HCT116 (cell line): ENCODE results near the gene RNASEL. TPM values are rescaled to one million over a fixed set of nuclear protein-coding genes. Genes with fewer than 3 reads are reported as not detected.

Experiments
- ATAC-seq: fragments of 200-7000 bp; cut with Tn5 transposase; 2 replicates; pipeline ENCODE4 v1.9.1; 2020; ENCODE audit warnings: mild to moderate bottlenecking, moderate library complexity
- BruUV-seq: library from RNA; stranded (reverse); fragments of 400-500 nt; replicated peaks from 2 replicates; lab custom pipeline; 2021; lab: Mats Ljungman, UMichigan
- CTCF ChIA-PET: fragments of 300-600 bp; sonication (Branson Sonifier 250); formaldehyde crosslinking; loops from one replicate; lab custom pipeline; 2021; ENCODE audit warnings: antibody characterized with exemption; lab: Charles Lee
- POLR2A ChIA-PET: fragments of 300-600, 350-600 bp; sonication (Branson Sonifier 250); formaldehyde crosslinking; loops from one replicate; lab custom pipeline; 2021; ENCODE audit warnings: antibody characterized with exemption; lab: Charles Lee
- RAD21 ChIA-PET, 2 experiments: fragments of 300-600 bp; sonication (Branson Sonifier 250); formaldehyde crosslinking; loops; one replicate each; lab custom pipeline; 2023; ENCODE audit warnings: low total read pairs in 2 of 2; ENCODE audit not compliant: uncharacterized antibody in 2 of 2, unreplicated experiment in 2 of 2, low non-redundant PET in 1 of 2; lab: Charles Lee
- DNase-seq: peaks from one replicate; pipeline ENCODE4 v3.0.0-alpha.2; 2010; ENCODE audit warnings: low read depth, low spot score
- H2AFZ ChIP-seq: fragments of 200-600 bp; shearing (Covaris generic), sonication (generic); 2 replicates; pipeline ENCODE4 v1.6.1; 2017; ENCODE audit warnings: low read depth, mixed run types, mixed read lengths, antibody characterized with exemption, low read length; ENCODE audit not compliant: poor library complexity, severe bottlenecking
- H3K27ac ChIP-seq: 2 replicates; pipeline ENCODE4 v1.5.1; 2012; ENCODE audit warnings: low read depth, low read length
- H3K27me3 ChIP-seq: fragments of 200-600 bp; sonication (generic); 2 replicates; pipeline ENCODE4 v1.6.1; 2016; ENCODE audit warnings: mixed run types, low read length, mixed read lengths; ENCODE audit not compliant: insufficient read depth
- H3K36me3 ChIP-seq, 2 experiments: fragments of 200-500 bp in 1 of 2; fragments of 200-600 bp in 1 of 2; sonication (Bioruptor generic) in 1 of 2; sonication (generic) in 1 of 2; 2 replicates each; pipeline versions ENCODE4 v1.5.1 to v1.6.1; 2014 to 2016; ENCODE audit warnings: low read length in 2 of 2, inconsistent platforms in 1 of 2, mixed read lengths in 1 of 2, mixed run types in 1 of 2; ENCODE audit not compliant: insufficient read depth in 2 of 2, control insufficient read depth in 1 of 2
- H3K4me1 ChIP-seq, 2 experiments: fragments of 200-600 bp in 1 of 2; sonication (generic) in 1 of 2; 2 replicates each; pipeline versions ENCODE4 v1.5.1 to v1.6.1; 2012 to 2017; ENCODE audit warnings: low read length in 2 of 2, inconsistent platforms in 1 of 2, mild to moderate bottlenecking in 1 of 2, mixed read lengths in 1 of 2, mixed run types in 1 of 2, moderate library complexity in 1 of 2; ENCODE audit not compliant: insufficient read depth in 2 of 2, control insufficient read depth in 1 of 2
- H3K4me2 ChIP-seq: fragments of 200-600 bp; sonication (generic); 2 replicates; pipeline ENCODE4 v1.6.1; 2017; ENCODE audit warnings: mixed run types, low read length, mixed read lengths
- H3K4me3 ChIP-seq, 2 experiments: fragments of 200-600 bp in 1 of 2; sonication (generic) in 1 of 2; replicated peaks in 1 of 2; 2 replicates each; pipeline ENCODE4 v1.5.1; 2011 to 2016; ENCODE audit warnings: low read length in 2 of 2, control low read depth in 1 of 2, low read depth in 1 of 2, mild to moderate bottlenecking in 1 of 2, mixed read lengths in 1 of 2, mixed run types in 1 of 2
- H3K79me2 ChIP-seq: fragments of 200-600 bp; sonication (generic); 2 replicates; pipeline ENCODE4 v1.6.1; 2017; ENCODE audit warnings: mild to moderate bottlenecking, mixed run types, low read length, moderate library complexity, mixed read lengths; ENCODE audit not compliant: insufficient read depth
- H3K9ac ChIP-seq: fragments of 200-600 bp; sonication (generic); 2 replicates; pipeline ENCODE4 v1.6.1; 2016; ENCODE audit warnings: low read length, mixed read lengths
- H3K9me2 ChIP-seq: fragments of 200-600 bp; sonication (generic), shearing (Covaris generic); 2 replicates; pipeline ENCODE4 v1.6.1; 2017; ENCODE audit warnings: mixed run types, mild to moderate bottlenecking, moderate library complexity; ENCODE audit not compliant: insufficient read depth
- H3K9me3 ChIP-seq, 2 experiments: fragments of 200-500 bp in 1 of 2; fragments of 200-600 bp in 1 of 2; sonication (Bioruptor generic) in 1 of 2; sonication (generic) in 1 of 2; 2 replicates each; pipeline ENCODE4 v1.6.1; 2014 to 2017; ENCODE audit warnings: low read length in 2 of 2, mixed read lengths in 2 of 2, inconsistent platforms in 1 of 2, low read depth in 1 of 2, mild to moderate bottlenecking in 1 of 2, mixed run types in 1 of 2, moderate library complexity in 1 of 2; ENCODE audit not compliant: control insufficient read depth in 1 of 2, insufficient read depth in 1 of 2
- H4K20me1 ChIP-seq: fragments of 200-600 bp; sonication (generic), shearing (Covaris generic); 2 replicates; pipeline ENCODE4 v1.6.1; 2017; ENCODE audit warnings: mixed run types, mild to moderate bottlenecking, moderate library complexity; ENCODE audit not compliant: insufficient read depth
- ATF3 ChIP-seq: IDR thresholded peaks from 2 replicates; pipeline ENCODE4 v1.6.1; 2012
- CBX3 ChIP-seq: IDR thresholded peaks from 2 replicates; pipeline ENCODE4 v1.6.1; 2012; ENCODE audit warnings: low read depth
- CEBPB ChIP-seq: IDR thresholded peaks from 2 replicates; pipeline ENCODE4 v1.6.1; 2012; ENCODE audit warnings: low read depth
- CTCF ChIP-seq, 3 experiments: fragments of 200-600 bp in 1 of 3; sonication (generic) in 1 of 3; IDR thresholded peaks in 2 of 3; conservative IDR thresholded peaks in 1 of 3; 2 replicates each; pipeline ENCODE4 v1.5.1; 2012 to 2017; ENCODE audit warnings: low read depth in 2 of 3, low read length in 2 of 3, antibody characterized with exemption in 1 of 3, borderline replicate concordance in 1 of 3, control low read depth in 1 of 3, mild to moderate bottlenecking in 1 of 3, mixed read lengths in 1 of 3, mixed run types in 1 of 3, moderate library complexity in 1 of 3; ENCODE audit not compliant: insufficient read depth in 1 of 3
- ELF1 ChIP-seq: IDR thresholded peaks from 2 replicates; pipeline ENCODE4 v1.6.1; 2012; ENCODE audit warnings: low read depth, borderline replicate concordance
- EZH2 ChIP-seq: fragments of 200-600 bp; sonication (generic); IDR thresholded peaks from 2 replicates; pipeline ENCODE4 v1.6.1; 2017; ENCODE audit warnings: antibody characterized with exemption, mixed run types
- EZH2phosphoT487 ChIP-seq: fragments of 200-600 bp; IDR thresholded peaks from 2 replicates; pipeline ENCODE4 v1.6.1; 2018; ENCODE audit warnings: antibody characterized with exemption, borderline replicate concordance
- FOSL1 ChIP-seq: IDR thresholded peaks from 2 replicates; pipeline ENCODE4 v1.6.1; 2012; ENCODE audit warnings: low read depth
- JUND ChIP-seq: IDR thresholded peaks from 2 replicates; pipeline ENCODE4 v1.6.1; 2012
- MAX ChIP-seq: IDR thresholded peaks from 2 replicates; pipeline ENCODE4 v1.6.1; 2012
- POLR2A ChIP-seq: IDR thresholded peaks from 2 replicates; pipeline ENCODE4 v1.7.0; 2011; ENCODE audit warnings: borderline replicate concordance; ENCODE audit not compliant: insufficient read depth, insufficient read length; ENCODE audit errors: extremely low read depth
- RAD21 ChIP-seq: IDR thresholded peaks from 2 replicates; pipeline ENCODE4 v1.6.1; 2012; ENCODE audit warnings: low read depth, mild to moderate bottlenecking
- REST ChIP-seq: IDR thresholded peaks from 2 replicates; pipeline ENCODE4 v1.6.1; 2012; ENCODE audit warnings: low read depth
- SIN3A ChIP-seq: IDR thresholded peaks from 2 replicates; pipeline ENCODE4 v1.6.1; 2012; ENCODE audit warnings: low read depth
- SP1 ChIP-seq: IDR thresholded peaks from 2 replicates; pipeline ENCODE4 v1.6.1; 2012; ENCODE audit warnings: low read depth
- SRF ChIP-seq: IDR thresholded peaks from 2 replicates; pipeline ENCODE4 v1.6.1; 2012; ENCODE audit warnings: low read depth
- TCF7L2 ChIP-seq: IDR thresholded peaks from 2 replicates; pipeline ENCODE4 v1.7.0; 2011; ENCODE audit warnings: borderline replicate concordance, inconsistent platforms; ENCODE audit not compliant: insufficient read depth, insufficient read length; ENCODE audit errors: extremely low read depth
- YY1 ChIP-seq: IDR thresholded peaks from 2 replicates; pipeline ENCODE4 v1.6.1; 2011; ENCODE audit warnings: low read length, low read depth, moderate library complexity, mild to moderate bottlenecking; ENCODE audit not compliant: insufficient replicate concordance; ENCODE audit errors: extremely low read depth
- ZBTB33 ChIP-seq: IDR thresholded peaks from 2 replicates; pipeline ENCODE4 v1.6.1; 2011; ENCODE audit warnings: mild to moderate bottlenecking, low read length, moderate library complexity; ENCODE audit not compliant: insufficient replicate concordance; ENCODE audit errors: extremely low read depth
- intact Hi-C: fragments of 100-400 bp; cut with micrococcal nuclease; formaldehyde crosslinking; loops from 2 replicates; pipeline ENCODE4 v1.10.0; 2022
- total RNA-seq: library from RNA; stranded (reverse); gene quantifications from one replicate; pipeline ENCODE4 v1.2.1, GENCODE V29; 2021; ENCODE audit not compliant: unreplicated experiment

Gene RNASEL
- total RNA-seq, 1 experiment from 2014 or later: 2.9 TPM

- CTCF ChIA-PET: no interaction called here
- no TSS peak for BruUV-seq
- DNase-seq (no peak), ATAC-seq (no peak)
- intact Hi-C loops: no loop called here
- Histone ChIP-seq H2AFZ (no peak overlapping the region), H3K27me3 (no peaks in the 10 kb centered on the region), H3K79me2 (no peaks in the 10 kb centered on the region), H3K36me3 (no peaks in the 10 kb centered on the region), H4K20me1 (no peaks in the 10 kb centered on the region), H3K4me3 (no peak overlapping the region), H3K9me3 (no peaks in the 10 kb centered on the region), H3K9me2 (no peaks in the 10 kb centered on the region), H3K4me2 (no peak overlapping the region), H3K27ac (no peak overlapping the region), H3K9ac (no peak overlapping the region), H3K4me1 (peaks cover 0 to 13% of the 10 kb centered on the region in 2 experiments; a peak in 2 of 4 replicates)
- POLR2A ChIA-PET: no interaction called here
- TF ChIP-seq YY1: no peak
- no peak for TF ChIP-seq SRF
- TF ChIP-seq POLR2A: no peak
- no peak for TF ChIP-seq SP1
- TF ChIP-seq EZH2phosphoT487: no peak
- TF ChIP-seq ZBTB33: no peak
- no peak for TF ChIP-seq SIN3A
- TF ChIP-seq TCF7L2: no peak
- no peak for TF ChIP-seq ATF3
- no peak for TF ChIP-seq CTCF (IDR thresholded peaks at IDR 0.05 in 2 of 3, conservative IDR thresholded peaks at IDR 0.05 in 1 of 3; ENCODE audit: borderline replicate concordance in 1 of 3, insufficient read depth in 1 of 3, low read depth in 2 of 3, low read length in 2 of 3)
- no peak for TF ChIP-seq CBX3
- TF ChIP-seq FOSL1: no peak
- TF ChIP-seq MAX: no peak
- no peak for TF ChIP-seq REST
- TF ChIP-seq ELF1: no peak
- TF ChIP-seq CEBPB: no peak
- TF ChIP-seq EZH2: no peak
- TF ChIP-seq RAD21: no peak
- no peak for TF ChIP-seq JUND
- RAD21 ChIA-PET: no interaction called here
Measured at GRCh38 chr1:182586380-182586779, 2.7 kb downstream of the RNASEL start.
